ENCODE measurements around the gene SLC44A1.
A peak's percentile ranks its signal among the peaks of the same experiment; 100 is the strongest.

SLC44A1 gene

DNA sequence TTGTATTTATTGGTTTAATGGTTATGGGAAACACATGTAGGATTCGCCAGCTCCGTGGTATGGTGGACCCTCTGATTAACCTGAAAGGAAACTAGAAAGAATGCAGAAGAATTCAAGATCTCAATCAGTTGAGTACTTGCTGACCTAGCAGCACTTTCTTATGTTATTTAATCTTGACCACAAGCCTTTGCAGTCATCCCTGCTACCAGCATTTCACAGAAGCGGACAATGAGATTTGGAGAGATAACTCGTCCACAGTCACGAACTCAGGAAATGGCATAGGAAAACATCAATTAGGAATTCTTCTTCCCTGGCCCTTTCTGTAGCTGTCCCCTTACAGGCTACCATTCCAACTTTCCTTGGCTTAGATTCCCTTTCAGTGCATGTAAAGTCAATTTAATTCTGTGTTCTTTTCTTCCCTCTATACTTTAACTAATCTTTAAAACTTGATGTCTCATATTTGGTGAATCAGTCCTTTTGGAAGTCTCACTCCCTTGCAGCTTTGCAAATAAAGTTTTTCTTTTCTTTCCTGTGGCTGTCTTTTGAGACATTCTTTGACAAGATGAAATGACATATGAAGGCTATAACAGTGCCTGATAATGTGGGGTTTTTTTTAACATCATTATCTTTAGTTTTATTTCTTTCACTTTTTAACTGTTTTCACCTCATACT lies 1.3 kb upstream of the SLC44A1 start:
- Histone ChIP-seq H3K79me2 (ENCODE audit: insufficient read depth, low read length) (peaks cover 32% of the 10 kb centered on the region), H3K9ac (ENCODE audit: low read length) (no peak overlapping the region), H2AFZ (ENCODE audit: low read length) (no peak overlapping the region; the same call in 1 of the 2 replicates), H3K27ac (ENCODE audit: low read depth, low read length, poor library complexity, severe bottlenecking) (no peak overlapping the region), H4K20me1 (ENCODE audit: insufficient read depth, low read length) (no peaks in the 10 kb centered on the region), H3K36me3 (ENCODE audit: insufficient read depth, low read length) (no peaks in the 10 kb centered on the region), H3K27me3 (ENCODE audit: insufficient read depth, low read length) (no peaks in the 10 kb centered on the region), H3K9me3 (ENCODE audit: low read length) (no peaks in the 10 kb centered on the region), H3K4me3 (ENCODE audit: low read depth, low read length, poor library complexity, severe bottlenecking) (no peak overlapping the region), H3K4me1 (ENCODE audit: insufficient read depth, low read length, severe bottlenecking) (peaks cover 27% of the 10 kb centered on the region), H3K4me2 (ENCODE audit: low read length) (no peak overlapping the region), H3K9me2 (ENCODE audit: low read depth, low read length) (no peaks in the 10 kb centered on the region), H3F3A (ENCODE audit: insufficient read depth, low read length) (no peaks in the 10 kb centered on the region)
- TF ChIP-seq, protein P1, sequence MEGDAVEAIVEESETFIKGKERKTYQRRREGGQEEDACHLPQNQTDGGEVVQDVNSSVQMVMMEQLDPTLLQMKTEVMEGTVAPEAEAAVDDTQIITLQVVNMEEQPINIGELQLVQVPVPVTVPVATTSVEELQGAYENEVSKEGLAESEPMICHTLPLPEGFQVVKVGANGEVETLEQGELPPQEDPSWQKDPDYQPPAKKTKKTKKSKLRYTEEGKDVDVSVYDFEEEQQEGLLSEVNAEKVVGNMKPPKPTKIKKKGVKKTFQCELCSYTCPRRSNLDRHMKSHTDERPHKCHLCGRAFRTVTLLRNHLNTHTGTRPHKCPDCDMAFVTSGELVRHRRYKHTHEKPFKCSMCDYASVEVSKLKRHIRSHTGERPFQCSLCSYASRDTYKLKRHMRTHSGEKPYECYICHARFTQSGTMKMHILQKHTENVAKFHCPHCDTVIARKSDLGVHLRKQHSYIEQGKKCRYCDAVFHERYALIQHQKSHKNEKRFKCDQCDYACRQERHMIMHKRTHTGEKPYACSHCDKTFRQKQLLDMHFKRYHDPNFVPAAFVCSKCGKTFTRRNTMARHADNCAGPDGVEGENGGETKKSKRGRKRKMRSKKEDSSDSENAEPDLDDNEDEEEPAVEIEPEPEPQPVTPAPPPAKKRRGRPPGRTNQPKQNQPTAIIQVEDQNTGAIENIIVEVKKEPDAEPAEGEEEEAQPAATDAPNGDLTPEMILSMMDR (IDR thresholded peaks at IDR 0.05; ENCODE audit: low read length), result no peak
- no peak for TF ChIP-seq EZH2 (IDR thresholded peaks at IDR 0.05; ENCODE audit: borderline replicate concordance, low read length)

DNA sequence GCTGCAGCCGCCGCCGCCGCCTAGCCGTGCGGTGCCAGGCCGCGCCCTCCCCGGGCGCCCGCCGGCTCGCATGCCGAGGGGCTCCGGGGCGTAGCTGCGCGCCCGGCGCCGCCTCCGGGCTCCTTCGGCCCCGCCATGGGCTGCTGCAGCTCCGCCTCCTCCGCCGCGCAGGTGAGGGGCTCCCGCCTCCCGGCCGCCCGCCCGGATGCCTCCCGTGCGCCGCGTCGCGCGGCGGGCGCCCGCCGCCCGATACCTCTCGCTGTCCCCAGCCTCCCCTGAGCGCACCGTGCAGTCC lies 230 bp downstream of the SLC44A1 start:
- H3K4me1 ChIP-seq (ENCODE audit: insufficient read depth, low read length, severe bottlenecking), result peaks cover 43% of the 10 kb centered on the region
- TF ChIP-seq, protein P1 (IDR thresholded peaks at IDR 0.05; ENCODE audit: low read length), result no peak
- no peak for TF ChIP-seq EZH2 (IDR thresholded peaks at IDR 0.05; ENCODE audit: borderline replicate concordance, low read length)
- H4K20me1 ChIP-seq (ENCODE audit: insufficient read depth, low read length), result no peaks in the 10 kb centered on the region
- H2AFZ ChIP-seq (ENCODE audit: low read length), result no peak overlapping the region
- no peaks in the 10 kb centered on the region for H3K9me3 ChIP-seq (ENCODE audit: low read length)
- peak overlapping the region; percentile 95 for H3K4me3 ChIP-seq (ENCODE audit: low read depth, low read length, poor library complexity, severe bottlenecking)
- H3K79me2 ChIP-seq (ENCODE audit: insufficient read depth, low read length), result peaks cover 45% of the 10 kb centered on the region
- peak overlapping the region; percentile 93 for H3K9ac ChIP-seq (ENCODE audit: low read length)
- H3K4me2 ChIP-seq (ENCODE audit: low read length), result peak overlapping the region; percentile 97
- peak overlapping the region; percentile 91 for H3K27ac ChIP-seq (ENCODE audit: low read depth, low read length, poor library complexity, severe bottlenecking)
- H3K9me2 ChIP-seq (ENCODE audit: low read depth, low read length), result no peaks in the 10 kb centered on the region
- no peaks in the 10 kb centered on the region for H3F3A ChIP-seq (ENCODE audit: insufficient read depth, low read length)
- H3K36me3 ChIP-seq (ENCODE audit: insufficient read depth, low read length), result no peaks in the 10 kb centered on the region
- no peaks in the 10 kb centered on the region for H3K27me3 ChIP-seq (ENCODE audit: insufficient read depth, low read length)

DNA sequence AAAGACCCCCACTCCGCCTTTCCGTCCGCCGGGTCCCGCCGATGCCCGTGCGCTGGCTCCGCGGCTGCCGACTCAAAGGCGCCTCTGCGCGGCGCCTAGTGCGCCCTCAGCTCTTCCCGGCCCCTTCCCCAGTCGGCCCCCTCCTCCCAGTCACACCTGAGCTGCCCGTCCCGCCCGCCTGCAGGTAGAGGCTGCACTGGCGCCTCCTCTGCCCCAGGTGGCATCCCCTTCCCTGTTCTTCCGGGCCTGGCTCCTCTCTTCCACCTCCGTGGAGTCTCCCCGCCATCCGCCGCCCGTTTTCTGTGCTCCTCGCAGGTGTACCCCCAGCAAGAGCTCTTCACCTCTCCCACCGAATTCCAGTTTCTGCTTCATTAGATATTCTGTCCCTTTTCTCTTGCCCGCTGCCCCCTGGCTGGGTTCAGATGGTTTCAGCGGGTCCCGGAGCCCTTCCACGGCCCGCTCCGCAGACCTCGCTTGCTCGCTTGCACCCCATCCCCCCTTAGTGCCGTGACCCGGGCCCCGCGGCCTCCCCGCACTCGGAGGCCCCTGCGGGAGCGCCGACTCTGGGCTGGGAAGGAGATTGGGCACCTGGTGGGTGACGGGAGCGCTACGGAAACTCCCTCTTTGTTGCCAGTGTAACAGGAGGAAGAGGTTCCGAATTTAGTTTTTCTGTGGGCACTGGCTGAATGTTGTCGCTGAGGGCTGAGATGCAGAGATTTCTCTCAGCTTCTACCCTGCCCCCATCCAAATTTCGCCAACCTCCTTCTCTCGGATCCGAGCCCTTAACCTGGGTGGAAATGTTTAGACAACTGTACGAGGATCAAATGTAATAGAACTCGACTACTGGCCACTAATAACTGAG lies 809 bp downstream of the SLC44A1 start:
- TF ChIP-seq, protein P1 (IDR thresholded peaks at IDR 0.05; ENCODE audit: low read length), result peak; percentile 36; the same call in 1 of the 2 replicates
- no peak for TF ChIP-seq EZH2 (IDR thresholded peaks at IDR 0.05; ENCODE audit: borderline replicate concordance, low read length)
- Histone ChIP-seq H3K9me3 (ENCODE audit: low read length) (no peaks in the 10 kb centered on the region), H3K36me3 (ENCODE audit: insufficient read depth, low read length) (no peaks in the 10 kb centered on the region), H3K79me2 (ENCODE audit: insufficient read depth, low read length) (peaks cover 51% of the 10 kb centered on the region), H3K4me3 (ENCODE audit: low read depth, low read length, poor library complexity, severe bottlenecking) (peak overlapping the region; percentile 95), H3K9ac (ENCODE audit: low read length) (peak overlapping the region; percentile 93), H3K27ac (ENCODE audit: low read depth, low read length, poor library complexity, severe bottlenecking) (peak overlapping the region; percentile 91), H3K9me2 (ENCODE audit: low read depth, low read length) (no peaks in the 10 kb centered on the region), H3F3A (ENCODE audit: insufficient read depth, low read length) (no peaks in the 10 kb centered on the region; the same call in 1 of the 2 replicates), H2AFZ (ENCODE audit: low read length) (no peak overlapping the region), H3K27me3 (ENCODE audit: insufficient read depth, low read length) (no peaks in the 10 kb centered on the region), H3K4me1 (ENCODE audit: insufficient read depth, low read length, severe bottlenecking) (peaks cover 48% of the 10 kb centered on the region), H3K4me2 (ENCODE audit: low read length) (peak overlapping the region; percentile 97), H4K20me1 (ENCODE audit: insufficient read depth, low read length) (no peaks in the 10 kb centered on the region)

Data from OCI-LY1 (cell line).